AG04450 (cell line): ENCODE measurements around the gene LIPG. TPM values are rescaled to one million over a fixed set of nuclear protein-coding genes. Genes with fewer than 3 reads are reported as not detected.
A peak's percentile ranks its signal among the peaks of the same experiment; 100 is the strongest.

Experiments used
- CTCF ChIA-PET: fragments of 300-600, 350-600 bp; formaldehyde crosslinking; extraction: SDS; loops from one replicate; lab custom pipeline; 2022; ENCODE audit warnings: antibody characterized with exemption, inconsistent platforms; lab: Charles Lee
- POLR2A ChIA-PET: fragments of 350-600 bp; formaldehyde crosslinking; extraction: SDS; loops from one replicate; lab custom pipeline; 2021; ENCODE audit warnings: antibody characterized with exemption, inconsistent platforms; lab: Yijun Ruan, JAX
- DNase-seq: peaks from one replicate; pipeline ENCODE4 v3.0.0-alpha.2; 2011; ENCODE audit warnings: low read depth, low spot score
- H3K27ac ChIP-seq: one replicate; pipeline ENCODE4 v1.5.1; 2012; ENCODE audit warnings: low read depth, low read length, control low read depth
- H3K27me3 ChIP-seq: one replicate; pipeline ENCODE4 v1.6.0; 2012; ENCODE audit warnings: low read length; ENCODE audit not compliant: control insufficient read depth, insufficient read depth
- H3K4me3 ChIP-seq: 2 replicates; pipeline ENCODE4 v1.5.1; 2011; ENCODE audit warnings: mild to moderate bottlenecking, low read depth, low read length, control low read depth
- H3K9me3 ChIP-seq: 2 replicates; pipeline ENCODE4 v1.5.1; 2012; ENCODE audit warnings: low read length; ENCODE audit not compliant: control insufficient read depth, insufficient read depth
- CTCF ChIP-seq: IDR thresholded peaks from 2 replicates; pipeline ENCODE4 v1.5.1; 2011; ENCODE audit warnings: low read depth, low read length, control low read depth, inconsistent platforms
- polyA plus RNA-seq: library from polyadenylated mRNA; depleted of rRNA; stranded (reverse); fragments of >200 nt; gene quantifications from 2 replicates; pipeline ENCODE4 v1.2.3, GENCODE V29; 2011

The LIPG gene
- polyA plus RNA-seq, 1 experiment = 0.19 TPM

- ChIA-PET CTCF (no interaction called here), POLR2A (no interaction called here)
- H3K27ac ChIP-seq = no peak overlapping the region
- no peaks in the 10 kb centered on the region; the same call in 1 of the 2 replicates for H3K9me3 ChIP-seq
- H3K4me3 ChIP-seq = no peak overlapping the region
- TF ChIP-seq CTCF = no peak
- peak; percentile 27 for DNase-seq
- H3K27me3 ChIP-seq = peaks cover 49% of the 10 kb centered on the region
These were observed 63.3 kb downstream of the LIPG start for GRCh38 chr18:49625021-49625691.

GRCh38 chr18:49626842-49627467 is 65.1 kb downstream of the LIPG start:
- no peak overlapping the region for H3K27ac ChIP-seq
- POLR2A ChIA-PET = no interaction called here
- CTCF ChIA-PET = no interaction called here
- H3K4me3 ChIP-seq = no peak overlapping the region
- H3K9me3 ChIP-seq = no peaks in the 10 kb centered on the region; the same call in 1 of the 2 replicates
- DNase-seq = no peak
- peaks cover 48% of the 10 kb centered on the region for H3K27me3 ChIP-seq
- TF ChIP-seq CTCF = no peak

- ChIA-PET CTCF (interaction anchor here (1.0 kb wide), 1 partner anchor 20 kb away, joined by 3 read pairs; no protein-coding TSS in a partner anchor), POLR2A (no interaction called here)
- peaks cover 49% of the 10 kb centered on the region for H3K27me3 ChIP-seq
These were observed 66.3 kb downstream of the LIPG start for GRCh38 chr18:49628119-49628518.

GRCh38 chr18:49628881-49629795 is 67.3 kb downstream of the LIPG start:
- H3K9me3 ChIP-seq = no peaks in the 10 kb centered on the region; the same call in 1 of the 2 replicates
- TF ChIP-seq CTCF = peak; percentile 35; the same call in 1 of the 2 replicates
- ChIA-PET CTCF (interaction anchor here (0.9 to 1.0 kb wide), 2 partner anchors 19 to 72 kb away, joined by 3 read pairs; no protein-coding TSS in a partner anchor), POLR2A (no interaction called here)
- H3K27me3 ChIP-seq = peaks cover 53% of the 10 kb centered on the region
- H3K4me3 ChIP-seq = no peak overlapping the region
- no peak overlapping the region for H3K27ac ChIP-seq
- DNase-seq = no peak

More at GRCh38 chr18:49628119-49628518, 66.3 kb downstream of the LIPG start:
- Histone ChIP-seq H3K9me3 (no peaks in the 10 kb centered on the region; the same call in 1 of the 2 replicates), H3K27ac (no peak overlapping the region), H3K4me3 (no peak overlapping the region)
- no peak for TF ChIP-seq CTCF
- no peak for DNase-seq
